ENCODE measurements around the gene CYP4F2.
"Not testable (repeated sequence)": the region's sequence is repeated elsewhere in the genome, so short reads cannot be mapped to it uniquely, and the experiment has no call there.

CYP4F2 gene, protein sequence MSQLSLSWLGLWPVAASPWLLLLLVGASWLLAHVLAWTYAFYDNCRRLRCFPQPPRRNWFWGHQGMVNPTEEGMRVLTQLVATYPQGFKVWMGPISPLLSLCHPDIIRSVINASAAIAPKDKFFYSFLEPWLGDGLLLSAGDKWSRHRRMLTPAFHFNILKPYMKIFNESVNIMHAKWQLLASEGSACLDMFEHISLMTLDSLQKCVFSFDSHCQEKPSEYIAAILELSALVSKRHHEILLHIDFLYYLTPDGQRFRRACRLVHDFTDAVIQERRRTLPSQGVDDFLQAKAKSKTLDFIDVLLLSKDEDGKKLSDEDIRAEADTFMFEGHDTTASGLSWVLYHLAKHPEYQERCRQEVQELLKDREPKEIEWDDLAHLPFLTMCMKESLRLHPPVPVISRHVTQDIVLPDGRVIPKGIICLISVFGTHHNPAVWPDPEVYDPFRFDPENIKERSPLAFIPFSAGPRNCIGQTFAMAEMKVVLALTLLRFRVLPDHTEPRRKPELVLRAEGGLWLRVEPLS

DNA sequence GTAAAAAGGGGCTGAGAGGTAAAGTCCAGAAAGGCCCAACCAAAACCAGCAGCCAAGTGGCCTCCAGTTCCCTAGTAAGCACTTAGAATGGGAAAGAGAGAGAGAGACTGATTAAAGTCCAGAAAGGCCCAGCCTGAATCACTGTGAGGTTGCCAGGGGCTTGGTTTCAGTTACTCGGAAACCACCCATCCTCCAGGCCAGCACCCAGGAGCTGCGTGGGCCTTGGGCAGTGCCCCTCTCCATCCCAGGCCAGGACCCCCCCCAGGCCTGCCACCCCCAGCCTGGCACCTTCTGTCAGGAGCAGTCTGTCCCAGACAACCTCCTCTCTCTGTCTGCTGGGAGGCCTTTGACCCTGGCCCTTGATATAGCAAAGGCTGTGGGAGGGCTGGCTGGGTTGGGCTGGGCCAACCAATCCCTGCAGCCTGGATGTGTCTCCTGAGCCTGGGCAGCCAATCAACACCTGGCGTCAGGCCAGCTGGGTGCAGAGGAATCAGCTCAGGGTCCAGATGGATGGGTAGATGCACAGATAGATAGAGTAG is at the start of gene CYP4F2:
TSS of gene CYP4F2 (minus strand) at position 337 of the 539 bp plus-strand sequence. CDS start 463 bp downstream, outside the sequence.
- DNase-seq (ENCODE audit: low read depth): no peak

DNA sequence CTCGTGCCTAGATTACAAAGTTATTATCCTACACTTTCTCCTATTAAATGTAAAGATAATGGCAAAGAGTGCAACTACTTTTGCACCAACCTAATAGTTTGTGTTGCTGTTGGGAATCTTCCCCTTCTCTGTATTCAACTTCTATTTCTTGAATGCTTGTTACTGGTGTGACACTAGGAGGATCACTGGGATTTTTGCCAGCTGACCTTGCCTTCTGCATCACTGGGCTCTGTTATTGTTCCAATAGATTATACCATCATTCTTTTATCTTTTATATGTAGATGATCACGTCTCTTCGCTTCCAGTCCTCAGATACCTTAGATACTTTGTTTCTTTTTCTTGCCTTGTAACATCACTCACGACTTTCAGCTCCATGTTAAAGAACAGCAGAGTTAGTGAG is 47.4 kb upstream of the CYP4F2 start:
- no peak for DNase-seq (ENCODE audit: low read depth)

DNA sequence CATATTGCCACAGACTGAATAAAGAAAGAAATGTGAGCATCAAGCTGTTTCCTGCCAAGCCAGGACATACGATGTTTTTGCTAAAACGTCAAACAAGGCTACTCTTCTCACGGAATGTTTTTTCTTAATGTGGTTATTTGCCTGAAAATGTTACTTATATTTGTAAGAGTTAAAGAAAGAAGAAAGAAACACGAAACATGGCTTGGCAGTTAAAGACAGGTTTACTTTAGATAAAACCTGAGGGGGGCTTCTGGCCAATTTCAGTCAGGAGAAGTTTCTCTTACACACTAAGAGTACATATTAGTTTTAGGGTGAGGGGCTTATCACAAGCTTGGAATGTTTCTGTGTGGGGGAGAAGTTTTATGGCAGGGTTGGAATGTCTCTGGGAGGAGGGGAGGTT is 46.5 kb upstream of the CYP4F2 start:
- no peak for DNase-seq (ENCODE audit: low read depth)

DNA sequence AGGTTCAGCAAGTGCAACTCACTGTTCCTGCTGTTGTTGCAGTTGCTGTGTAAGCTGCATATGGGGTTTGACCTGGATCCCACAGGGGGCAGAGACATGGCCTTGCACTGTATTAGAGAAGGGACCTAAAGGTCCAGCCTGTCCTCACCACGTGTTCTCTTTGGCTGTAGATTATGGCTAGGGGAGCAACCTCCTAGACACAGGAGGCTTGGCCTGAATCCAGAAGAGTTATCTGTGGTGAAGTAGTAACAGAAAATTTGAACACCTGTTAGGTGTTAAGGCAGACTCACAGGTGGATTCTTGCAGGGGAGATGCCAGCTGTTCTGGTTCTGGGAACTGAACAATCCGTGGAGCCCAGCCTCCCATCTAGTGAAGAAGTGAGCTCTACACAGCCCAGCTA is 39.9 kb upstream of the CYP4F2 start:
- DNase-seq (ENCODE audit: low read depth): no peak

DNA sequence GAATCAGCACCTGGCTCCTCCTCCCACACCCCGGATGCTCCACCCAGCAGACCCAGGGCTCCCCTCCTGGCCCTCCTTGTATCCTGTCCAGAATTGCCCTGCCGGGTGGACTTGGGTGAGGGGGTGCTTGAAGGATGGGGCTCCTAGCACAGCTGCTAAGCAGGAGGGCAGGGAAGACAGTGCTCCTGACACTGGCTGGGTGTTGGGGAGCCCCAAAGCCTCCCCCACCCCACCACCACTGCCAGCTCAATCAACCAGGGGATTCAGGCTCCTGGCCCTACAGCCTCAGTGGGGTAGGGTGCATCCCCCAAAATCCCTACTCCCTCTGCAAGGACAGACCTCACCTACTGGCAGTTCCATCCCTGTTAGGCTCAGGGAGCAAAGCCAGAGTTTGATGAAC is 39.1 kb upstream of the CYP4F2 start:
- DNase-seq (ENCODE audit: low read depth): no peak

DNA sequence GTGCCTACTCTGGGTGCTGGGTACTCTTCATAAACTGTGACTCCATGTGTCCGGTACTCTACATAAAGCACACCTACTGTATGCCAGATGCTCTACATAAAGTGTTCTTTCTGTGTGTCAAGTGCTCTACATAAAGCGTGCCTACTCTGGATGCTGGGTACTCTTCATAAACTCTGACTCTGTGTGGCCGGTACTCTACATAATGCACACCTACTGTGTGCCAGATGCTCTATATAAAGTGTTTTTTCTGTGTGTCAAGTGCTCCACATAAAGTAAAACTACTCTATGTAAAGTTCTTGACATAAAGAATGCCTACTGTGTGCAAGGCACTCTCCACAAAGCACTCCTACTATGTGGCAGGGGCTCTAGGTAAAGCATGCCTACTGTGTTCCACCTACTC is 38.3 kb upstream of the CYP4F2 start:
- no peak for DNase-seq (ENCODE audit: low read depth)

DNA sequence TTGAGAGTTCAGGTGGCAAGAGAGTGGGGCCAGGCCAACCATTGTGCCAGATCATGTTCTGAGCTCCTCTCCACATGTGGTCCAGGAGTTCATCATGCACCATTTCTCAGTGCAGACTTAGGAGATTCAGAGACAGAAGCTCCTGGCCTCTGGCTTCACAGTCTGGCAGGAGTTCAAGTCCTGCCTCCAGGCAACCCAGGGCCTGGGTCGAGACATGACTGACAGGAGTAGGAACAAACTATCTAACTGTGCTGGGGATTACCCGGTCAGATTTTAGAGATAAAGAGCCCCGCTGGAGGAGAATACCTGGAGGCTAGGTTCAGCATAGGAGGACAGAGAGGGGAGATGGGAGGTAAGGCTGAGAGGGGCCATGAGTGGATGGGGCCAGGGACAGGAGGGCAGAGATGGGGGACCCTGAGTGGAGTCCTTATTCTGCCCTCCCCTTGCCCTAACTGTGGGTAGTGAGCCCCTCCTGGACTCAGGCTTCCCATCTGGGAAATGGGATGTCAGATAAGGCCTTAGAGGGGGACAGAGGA is 37.4 kb upstream of the CYP4F2 start:
- no peak for DNase-seq (ENCODE audit: low read depth)

DNA sequence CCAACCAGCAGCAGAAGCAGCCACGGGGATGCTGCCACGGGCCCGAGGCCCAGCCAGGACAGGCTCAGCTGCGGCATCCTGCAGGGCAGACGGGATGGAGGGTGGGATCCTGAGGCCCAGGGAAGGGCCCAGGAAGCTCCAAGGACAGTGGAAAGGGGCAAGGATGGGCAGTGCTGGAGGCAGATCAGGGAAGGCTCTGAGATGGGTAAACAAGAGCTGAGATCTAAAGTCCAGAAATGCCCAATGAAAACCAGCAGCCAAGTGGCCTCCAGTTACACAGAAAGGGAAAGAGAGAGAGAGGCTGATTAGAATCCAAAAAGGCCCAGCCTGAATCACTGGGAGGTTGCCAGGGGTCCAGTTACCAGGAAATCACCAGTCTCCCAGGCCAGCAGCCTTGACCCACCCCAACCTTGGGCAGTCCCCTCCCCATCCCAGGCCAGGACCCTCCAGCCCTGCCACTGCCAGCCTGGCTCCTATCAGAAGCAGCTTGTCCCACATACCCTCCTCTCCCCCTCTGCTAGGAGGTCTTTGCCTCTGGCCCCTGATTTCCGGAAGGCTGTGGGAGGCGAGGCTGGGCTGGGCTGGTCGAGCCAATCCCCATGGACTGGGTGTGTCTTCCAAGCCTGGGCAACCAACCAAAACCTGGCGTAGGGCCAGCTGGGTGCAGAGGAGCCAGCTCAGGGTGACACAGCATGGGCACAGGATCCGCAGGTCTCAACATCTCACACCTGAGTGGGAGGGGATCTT is 36.6 kb upstream of the CYP4F2 start, which contains the start of gene CYP4F11:
TSS of gene CYP4F11 (minus strand) at position 198 of the 747 bp plus-strand sequence. CDS start at position 77, 121 bp downstream.
- DNase-seq (ENCODE audit: low read depth): no peak

DNA sequence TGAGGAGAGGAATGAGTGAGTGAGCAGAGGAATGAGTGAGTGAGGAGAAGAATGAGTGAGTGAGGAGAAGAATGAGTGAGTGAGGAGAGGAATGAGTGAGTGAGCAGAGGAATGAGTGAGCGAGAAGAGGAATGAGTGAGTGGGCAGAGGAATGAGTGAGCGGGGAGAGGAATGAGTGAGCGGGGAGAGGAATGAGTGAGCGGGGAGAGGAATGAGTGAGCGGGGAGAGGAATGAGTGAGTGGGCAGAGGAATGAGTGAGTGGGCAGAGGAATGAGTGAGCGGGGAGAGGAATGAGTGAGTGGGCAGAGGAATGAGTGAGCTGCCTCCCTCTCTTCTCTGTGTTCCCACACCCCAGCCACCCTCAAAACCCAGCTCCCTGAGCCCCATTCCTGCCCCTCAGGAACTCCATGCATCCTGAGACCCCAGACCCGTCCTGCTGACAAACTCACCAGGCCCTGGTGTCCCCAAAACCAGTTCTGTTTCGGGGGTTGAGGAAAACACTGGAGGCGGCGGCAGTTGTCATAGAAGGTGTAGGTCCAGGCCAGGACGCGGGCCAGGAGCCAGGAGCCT is 36.0 kb upstream of the CYP4F2 start:
- DNase-seq (ENCODE audit: low read depth): not testable (repeated sequence)

DNA sequence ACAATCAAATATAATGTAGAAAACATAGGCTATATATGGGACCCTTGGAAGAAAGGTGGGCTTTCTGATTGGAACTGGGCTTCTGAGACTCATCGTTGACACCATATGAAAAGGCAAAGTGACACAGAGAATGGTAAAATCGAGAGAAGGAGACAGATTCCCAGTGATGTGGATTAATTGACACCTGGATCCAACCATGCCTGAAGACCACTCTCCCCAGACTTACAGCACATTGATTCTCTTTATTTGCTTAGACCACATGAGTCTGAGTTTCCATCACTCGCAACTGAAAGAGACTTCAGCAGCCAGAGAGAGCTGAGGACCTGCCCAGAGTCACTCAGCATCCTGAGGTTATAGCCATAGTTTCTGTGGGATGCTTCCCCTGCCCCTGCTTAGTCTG is 30.4 kb upstream of the CYP4F2 start:
- no peak for DNase-seq (ENCODE audit: low read depth)

DNA sequence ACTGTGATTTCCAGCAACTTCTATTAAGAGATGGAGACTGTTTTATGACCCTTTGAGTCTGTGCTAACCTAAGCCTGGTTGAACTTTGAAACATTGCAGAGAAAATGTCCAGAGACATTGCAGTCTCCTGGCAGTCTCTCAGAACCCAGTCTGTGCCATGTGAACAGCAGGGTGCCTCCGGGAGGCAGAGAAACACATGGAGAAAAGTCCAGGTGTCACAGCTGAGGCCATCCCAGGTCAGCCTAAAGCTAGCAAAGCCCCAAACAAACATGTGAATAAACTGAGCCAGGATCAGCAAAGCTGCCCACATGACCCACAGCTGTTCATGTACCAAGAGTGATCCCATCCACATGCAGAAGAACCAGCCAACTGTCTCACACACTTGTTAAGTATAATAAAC is 28.6 kb upstream of the CYP4F2 start:
- no peak for DNase-seq (ENCODE audit: low read depth)

DNA sequence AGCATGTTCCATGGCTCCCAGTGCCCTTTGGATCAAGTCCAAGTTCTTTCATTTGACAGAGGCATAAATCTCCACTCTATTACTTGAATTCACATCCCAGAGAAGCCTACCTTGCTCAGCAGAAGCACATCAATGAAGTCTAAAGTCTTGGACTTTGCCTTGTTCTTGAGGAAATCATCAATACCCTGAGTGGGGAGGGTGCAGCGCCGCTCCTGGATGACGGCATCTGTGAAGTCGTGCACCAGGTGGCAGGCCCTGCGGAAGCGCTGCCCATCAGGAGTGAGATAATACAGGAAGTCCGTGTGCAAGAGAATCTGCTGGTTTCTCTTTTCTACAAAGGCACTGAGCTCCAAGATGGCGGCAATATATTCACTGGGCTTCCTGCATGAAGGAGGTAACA is 25.8 kb upstream of the CYP4F2 start:
- DNase-seq (ENCODE audit: low read depth): no peak

DNA sequence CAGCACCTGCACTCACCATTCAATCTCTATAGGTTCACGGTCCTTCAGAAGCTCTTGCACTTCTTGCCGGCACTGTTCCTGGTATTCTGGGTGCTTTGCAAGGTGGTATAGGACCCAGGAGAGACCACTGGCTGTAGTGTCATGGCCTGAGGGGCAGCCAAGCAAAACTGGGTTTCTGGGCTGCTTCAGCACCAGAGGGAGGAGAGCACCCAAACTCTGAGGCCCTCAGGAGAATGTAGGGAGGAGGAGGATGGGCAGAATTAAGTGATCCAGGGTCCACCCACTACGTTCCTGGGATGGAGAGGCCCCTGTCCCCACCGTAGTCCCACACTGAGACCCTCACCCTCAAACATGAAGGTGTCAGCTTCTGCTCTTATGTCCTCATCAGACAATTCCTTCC is 24.1 kb upstream of the CYP4F2 start:
- DNase-seq (ENCODE audit: low read depth): no peak

DNA sequence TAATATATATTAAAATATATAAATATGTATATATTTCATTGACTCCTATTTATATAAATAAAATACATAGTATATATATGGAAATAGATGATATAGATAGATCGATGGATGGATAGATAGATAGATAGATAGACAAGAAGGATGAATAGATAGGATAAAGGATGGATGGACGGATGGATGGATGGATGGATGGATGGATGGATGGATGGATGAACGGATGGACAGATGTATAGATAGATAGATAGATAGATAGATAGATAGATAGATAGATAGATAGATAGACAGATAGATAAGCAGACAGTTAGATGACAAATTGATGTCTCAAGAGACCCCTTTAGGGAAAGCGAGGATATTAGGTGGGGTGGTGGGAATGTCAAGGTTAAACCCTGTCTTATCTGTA is 21.4 kb upstream of the CYP4F2 start:
- no peak for DNase-seq (ENCODE audit: low read depth)

DNA sequence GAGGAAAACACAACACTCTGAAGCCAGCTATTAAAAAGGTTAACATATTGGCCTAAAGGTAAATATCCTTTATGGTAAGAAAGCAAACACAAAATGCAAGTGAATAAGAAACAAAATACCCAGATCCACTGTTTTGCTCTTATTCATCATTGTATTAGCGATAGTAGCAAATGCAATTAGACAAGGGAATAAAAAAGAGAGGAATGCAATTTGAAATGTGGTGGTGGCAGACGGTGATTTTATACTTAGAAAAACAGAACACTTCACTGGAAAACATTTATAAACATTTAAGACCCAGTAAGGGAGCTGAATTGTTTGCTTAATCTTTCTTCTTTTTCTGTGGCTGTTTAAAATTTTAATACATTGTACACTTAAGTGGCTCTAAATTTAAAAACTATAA is 17.2 kb upstream of the CYP4F2 start:
- DNase-seq (ENCODE audit: low read depth): no peak

DNA sequence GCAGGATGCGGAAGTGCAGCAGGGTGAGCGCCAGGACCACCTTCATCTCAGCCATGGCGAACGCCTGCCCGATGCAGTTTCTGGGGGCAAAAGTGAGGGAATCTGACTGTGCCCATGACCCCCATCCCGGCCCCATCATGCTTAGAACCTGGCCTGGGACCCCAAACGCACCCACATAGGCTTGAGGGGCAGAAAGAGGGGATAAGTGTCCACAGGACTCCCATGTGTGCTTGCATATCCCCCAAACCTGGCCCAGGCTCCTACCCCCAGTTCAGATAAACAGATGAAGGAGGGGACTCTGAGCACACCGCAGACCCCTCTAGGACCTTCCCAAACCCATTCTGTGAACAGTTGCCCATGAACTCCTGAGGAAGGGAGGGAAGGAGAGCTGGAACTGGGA is 16.0 kb upstream of the CYP4F2 start:
- DNase-seq (ENCODE audit: low read depth): no peak

DNA sequence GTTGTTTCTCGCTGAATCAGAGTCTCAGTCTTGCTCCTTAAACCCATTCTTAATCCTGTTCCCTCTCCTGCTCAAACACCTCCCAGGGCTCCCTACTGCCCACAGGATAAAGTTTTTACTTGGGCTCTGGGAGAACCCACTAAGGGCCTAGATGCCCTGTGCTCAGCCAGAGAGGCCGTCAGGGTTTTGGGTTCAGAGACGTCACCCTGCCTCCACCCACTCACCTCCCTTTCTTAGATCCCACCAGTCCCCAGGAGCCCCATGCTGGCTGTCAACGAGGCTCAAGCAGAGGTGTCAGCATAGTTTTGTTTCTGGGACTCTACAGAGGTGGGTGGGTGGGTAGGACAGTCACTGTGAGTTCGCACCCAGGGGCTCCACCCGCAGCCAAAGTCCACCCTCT is 15.5 kb upstream of the CYP4F2 start:
- no peak for DNase-seq (ENCODE audit: low read depth)

DNA sequence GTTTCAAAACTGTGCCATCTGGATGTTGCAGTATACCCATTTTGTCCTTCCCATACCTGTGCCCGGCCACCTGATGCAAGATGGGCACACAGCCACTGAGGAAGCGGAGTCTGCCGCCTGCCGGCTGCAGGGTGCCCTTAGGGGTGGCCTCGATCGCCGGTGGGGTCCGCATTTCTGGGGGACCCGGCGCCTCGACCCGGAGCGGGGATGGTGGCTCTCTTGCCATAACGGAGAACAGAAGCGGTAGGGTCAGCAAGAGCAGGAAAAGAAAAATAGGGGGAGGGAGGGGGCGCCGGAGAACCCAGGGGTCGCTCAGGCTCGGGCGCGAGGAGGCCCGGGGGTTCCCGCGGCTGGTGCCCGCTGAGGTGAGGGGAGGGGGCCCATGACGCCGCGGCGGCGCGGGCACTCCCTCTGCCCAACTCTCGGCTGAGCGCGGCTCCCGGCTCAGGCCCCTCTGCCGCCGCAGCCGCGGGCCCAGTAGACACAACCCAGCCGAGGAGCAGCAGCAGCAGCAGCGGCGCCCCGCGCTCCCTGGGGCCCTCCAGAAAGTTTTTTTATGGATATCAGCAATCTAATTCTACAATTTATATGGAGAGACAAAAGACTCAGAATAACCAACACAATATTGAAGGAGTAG is 13.8 kb upstream of the CYP4F2 start:
- DNase-seq (ENCODE audit: low read depth): no peak

DNA sequence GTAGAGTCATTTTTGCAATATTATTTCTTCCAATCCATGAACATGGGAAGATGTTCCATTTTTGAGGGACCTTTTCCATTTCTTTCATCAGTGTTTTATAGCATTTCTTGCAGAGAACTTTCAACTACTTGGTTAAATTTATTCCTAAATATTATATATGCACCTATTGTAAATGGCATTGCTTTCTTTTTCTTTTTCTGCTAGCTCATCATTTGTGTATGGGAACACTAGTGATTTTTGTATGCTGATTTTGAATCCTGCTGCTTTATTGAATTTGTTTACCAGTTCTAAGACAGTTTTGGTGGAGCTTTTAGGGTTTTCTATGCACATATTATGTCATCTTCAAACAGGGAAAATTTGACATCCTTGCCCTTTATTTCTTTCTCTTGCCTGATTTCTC is 7.2 kb upstream of the CYP4F2 start:
- DNase-seq (ENCODE audit: low read depth): no peak

DNA sequence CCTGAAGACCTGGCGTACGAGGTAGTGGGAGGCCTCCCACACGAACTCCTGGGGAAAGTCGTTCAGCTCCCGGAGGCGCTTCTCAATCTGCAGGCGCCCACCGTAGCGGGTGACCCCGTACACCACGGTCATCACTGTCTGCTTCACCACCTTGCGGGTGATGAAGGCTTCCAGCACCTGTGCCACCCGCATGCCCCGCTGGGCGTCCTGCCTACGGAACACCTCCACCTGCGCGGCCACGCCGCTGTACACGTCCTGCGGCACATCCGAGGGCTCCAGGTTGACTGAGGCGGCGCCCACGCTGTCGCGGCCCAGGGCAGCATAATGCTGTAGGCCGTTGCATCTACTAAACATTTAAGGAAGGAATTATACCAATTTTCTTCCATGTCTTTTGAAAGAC is 5.0 kb upstream of the CYP4F2 start:
- DNase-seq (ENCODE audit: low read depth): not testable (repeated sequence)

DNA sequence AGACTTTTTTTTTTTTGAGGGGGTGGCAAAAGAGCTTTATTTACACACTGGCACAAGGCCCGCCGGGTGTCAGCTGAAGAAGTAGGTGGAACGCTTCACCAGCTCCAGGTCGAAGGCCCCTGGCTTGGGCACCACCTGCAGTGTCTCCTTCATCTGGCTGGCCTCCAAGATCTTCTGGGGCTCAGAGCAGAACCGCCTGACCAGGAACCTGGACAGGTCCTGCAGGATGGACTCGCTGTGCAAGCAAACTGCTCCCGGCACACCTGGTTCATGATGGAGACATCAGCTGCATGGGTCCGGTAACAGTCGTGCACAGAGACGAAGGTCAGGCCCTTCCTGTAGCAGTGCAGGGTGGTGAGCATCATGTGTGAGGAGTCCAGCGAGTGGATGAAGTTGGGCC is 4.4 kb upstream of the CYP4F2 start:
- DNase-seq (ENCODE audit: low read depth): no peak

DNA sequence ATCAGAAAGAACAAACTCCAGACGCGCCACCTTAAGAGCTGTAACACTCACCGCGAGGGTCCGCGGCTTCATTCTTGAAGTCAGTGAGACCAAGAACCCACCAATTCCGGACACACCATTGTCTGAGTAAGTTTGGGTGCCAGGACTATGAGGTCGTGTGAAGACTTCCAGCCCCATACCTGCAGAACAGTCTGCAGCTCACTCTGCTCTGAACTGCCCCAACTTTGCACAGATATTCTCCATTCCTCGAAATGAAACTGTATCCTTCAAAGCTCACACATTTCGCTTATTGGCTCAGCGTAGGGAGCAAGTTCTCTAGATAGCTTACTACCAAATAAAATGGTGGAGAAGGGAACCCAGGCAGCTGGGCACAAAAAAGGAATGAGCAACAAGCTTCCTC is 2.6 kb upstream of the CYP4F2 start:
- no peak for DNase-seq (ENCODE audit: low read depth)

Measured in ELR (cell line).